ENCODE results near the gene ETV2.

ETV2 gene

GRCh38 chr19:35633727-35634440, 7.7 kb upstream of the ETV2 start:
- Histone ChIP-seq H3K4me3 (ENCODE audit: low read depth, low read length) (no peak overlapping the region), H3K27me3 (replicated peaks) (no peaks in the 10 kb centered on the region), H3K36me3 (replicated peaks) (peaks cover 71% of the 10 kb centered on the region), H3K27ac (no peak overlapping the region)
- TF ChIP-seq CTCF (IDR thresholded peaks at IDR 0.05; ENCODE audit: low read depth, low read length, missing control alignments) = no peak
- in situ Hi-C loops (cut with HindIII; ENCODE audit: low pct_ligation_motif_present, low sequenced_read_pairs) = no loop called here
- DNase-seq = no peak

- Histone ChIP-seq H3K4me3 (ENCODE audit: low read depth, low read length) (no peak overlapping the region), H3K27ac (no peak overlapping the region), H3K27me3 (replicated peaks) (no peaks in the 10 kb centered on the region), H3K36me3 (replicated peaks) (peaks cover 57% of the 10 kb centered on the region)
- in situ Hi-C loops (cut with HindIII; ENCODE audit: low pct_ligation_motif_present, low sequenced_read_pairs) = no loop called here
- no peak for TF ChIP-seq CTCF (IDR thresholded peaks at IDR 0.05; ENCODE audit: low read depth, low read length, missing control alignments)
- DNase-seq = no peak
Observed at GRCh38 chr19:35636651-35637050, 4.9 kb upstream of the ETV2 start.

- H3K27me3 ChIP-seq (replicated peaks) = no peaks in the 10 kb centered on the region
- TF ChIP-seq CTCF (IDR thresholded peaks at IDR 0.05; ENCODE audit: low read depth, low read length, missing control alignments) = no peak
- DNase-seq = no peak
- peaks cover 51% of the 10 kb centered on the region for H3K36me3 ChIP-seq (replicated peaks)
- in situ Hi-C loops (cut with HindIII; ENCODE audit: low pct_ligation_motif_present, low sequenced_read_pairs) = no loop called here
- H3K4me3 ChIP-seq (ENCODE audit: low read depth, low read length) = no peak overlapping the region
- H3K27ac ChIP-seq = no peak overlapping the region
Observed at GRCh38 chr19:35637165-35637564, 4.4 kb upstream of the ETV2 start.

GRCh38 chr19:35639321-35639639, 2.3 kb upstream of the ETV2 start:
- DNase-seq = no peak
- Histone ChIP-seq H3K27me3 (replicated peaks) (no peaks in the 10 kb centered on the region), H3K36me3 (replicated peaks) (peaks cover 33% of the 10 kb centered on the region), H3K4me3 (ENCODE audit: low read depth, low read length) (no peak overlapping the region), H3K27ac (no peak overlapping the region)
- in situ Hi-C loops (cut with HindIII; ENCODE audit: low pct_ligation_motif_present, low sequenced_read_pairs) = no loop called here
- TF ChIP-seq CTCF (IDR thresholded peaks at IDR 0.05; ENCODE audit: low read depth, low read length, missing control alignments) = no peak

GRCh38 chr19:35639863-35640262, 1.7 kb upstream of the ETV2 start:
- TF ChIP-seq CTCF (IDR thresholded peaks at IDR 0.05; ENCODE audit: low read depth, low read length, missing control alignments) = no peak
- no peak for DNase-seq
- H3K27ac ChIP-seq = no peak overlapping the region
- no peak overlapping the region for H3K4me3 ChIP-seq (ENCODE audit: low read depth, low read length)
- in situ Hi-C loops (cut with HindIII; ENCODE audit: low pct_ligation_motif_present, low sequenced_read_pairs) = no loop called here
- no peaks in the 10 kb centered on the region for H3K27me3 ChIP-seq (replicated peaks)
- peaks cover 29% of the 10 kb centered on the region for H3K36me3 ChIP-seq (replicated peaks)

GRCh38 chr19:35642312-35642711, 767 bp downstream of the ETV2 start:
- Histone ChIP-seq H3K4me3 (ENCODE audit: low read depth, low read length) (no peak overlapping the region), H3K27me3 (replicated peaks) (no peaks in the 10 kb centered on the region), H3K36me3 (replicated peaks) (peaks cover 12% of the 10 kb centered on the region), H3K27ac (no peak overlapping the region)
- in situ Hi-C loops (cut with HindIII; ENCODE audit: low pct_ligation_motif_present, low sequenced_read_pairs) = no loop called here
- DNase-seq = no peak
- no peak for TF ChIP-seq CTCF (IDR thresholded peaks at IDR 0.05; ENCODE audit: low read depth, low read length, missing control alignments)

Measured in brain microvascular endothelial cell (primary cell).